SK-N-MC (cell line): ENCODE data around the gene POP7.
"Not testable (repeated sequence)": the region's sequence is repeated elsewhere in the genome, so short reads cannot be mapped to it uniquely, and the experiment has no call there.

Experiments
- FOXP2 ChIP-seq: optimal IDR thresholded peaks from 2 replicates; pipeline ENCODE3; 2011; ENCODE audit warnings: mild to moderate bottlenecking, moderate library complexity; ENCODE audit not compliant: insufficient read depth; ENCODE audit errors: extremely low read length, control extremely low read depth
- POLR2AphosphoS5 ChIP-seq: IDR thresholded peaks from 2 replicates; pipeline ENCODE4 v1.6.1; 2012; ENCODE audit warnings: mild to moderate bottlenecking, low read depth, low read length, borderline replicate concordance

DNA sequence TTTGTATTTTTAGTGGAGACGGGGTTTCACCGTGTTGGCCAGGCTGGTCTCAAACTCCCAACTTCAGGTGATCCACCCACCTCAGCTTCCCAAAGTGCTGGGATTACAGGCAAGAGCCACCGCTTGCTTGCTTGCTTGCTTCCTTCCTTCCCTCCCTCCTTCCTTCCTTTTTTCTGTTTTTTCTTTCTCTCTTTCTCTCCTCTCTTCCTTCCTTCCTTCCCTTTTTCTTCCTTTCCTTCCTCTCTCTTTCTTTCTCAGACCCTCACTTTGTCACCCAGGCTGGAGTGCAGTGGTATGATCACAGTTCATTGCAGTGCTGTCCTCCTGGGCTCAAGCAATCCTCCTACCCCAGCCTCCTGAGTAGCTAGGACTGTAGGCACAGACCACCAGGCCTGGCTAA lies 4.8 kb upstream of the POP7 start:
- not testable (repeated sequence) for TF ChIP-seq POLR2AphosphoS5, FOXP2
